ENCODE data around the gene UIMC1. TPM values are rescaled to one million over a fixed set of nuclear protein-coding genes. Genes with fewer than 3 reads are reported as not detected.

The UIMC1 gene
- total RNA-seq, 1 donor from 2014 or later = 34.2 TPM

DNA sequence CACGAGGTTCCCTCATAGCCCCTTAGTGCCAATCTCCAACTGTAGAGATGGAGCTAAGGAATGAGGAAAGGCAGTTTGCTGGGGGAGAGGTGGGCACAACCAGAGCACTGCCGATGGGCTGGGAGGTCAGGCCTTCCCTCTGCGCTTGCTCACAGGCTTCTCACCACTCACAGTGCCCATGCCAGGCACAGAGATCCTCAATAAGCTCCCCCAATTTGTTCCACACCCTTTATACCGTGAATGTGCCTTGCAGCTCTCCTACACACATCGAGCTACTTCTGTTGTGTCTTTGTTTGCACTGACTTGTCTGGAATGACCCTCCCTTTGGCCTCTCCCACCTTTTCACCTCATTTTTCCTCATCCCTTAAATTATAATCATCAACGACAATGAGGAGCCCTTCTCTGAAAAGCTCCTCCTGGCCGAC is 105.8 kb downstream of the UIMC1 start:
- DNase-seq (ENCODE audit: low spot score) = no peak
- H3K4me1 Mint-ChIP-seq (ENCODE audit: low read depth) = peaks cover 21% of the 10 kb centered on the region
- TF ChIP-seq, protein P1, sequence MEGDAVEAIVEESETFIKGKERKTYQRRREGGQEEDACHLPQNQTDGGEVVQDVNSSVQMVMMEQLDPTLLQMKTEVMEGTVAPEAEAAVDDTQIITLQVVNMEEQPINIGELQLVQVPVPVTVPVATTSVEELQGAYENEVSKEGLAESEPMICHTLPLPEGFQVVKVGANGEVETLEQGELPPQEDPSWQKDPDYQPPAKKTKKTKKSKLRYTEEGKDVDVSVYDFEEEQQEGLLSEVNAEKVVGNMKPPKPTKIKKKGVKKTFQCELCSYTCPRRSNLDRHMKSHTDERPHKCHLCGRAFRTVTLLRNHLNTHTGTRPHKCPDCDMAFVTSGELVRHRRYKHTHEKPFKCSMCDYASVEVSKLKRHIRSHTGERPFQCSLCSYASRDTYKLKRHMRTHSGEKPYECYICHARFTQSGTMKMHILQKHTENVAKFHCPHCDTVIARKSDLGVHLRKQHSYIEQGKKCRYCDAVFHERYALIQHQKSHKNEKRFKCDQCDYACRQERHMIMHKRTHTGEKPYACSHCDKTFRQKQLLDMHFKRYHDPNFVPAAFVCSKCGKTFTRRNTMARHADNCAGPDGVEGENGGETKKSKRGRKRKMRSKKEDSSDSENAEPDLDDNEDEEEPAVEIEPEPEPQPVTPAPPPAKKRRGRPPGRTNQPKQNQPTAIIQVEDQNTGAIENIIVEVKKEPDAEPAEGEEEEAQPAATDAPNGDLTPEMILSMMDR (IDR thresholded peaks at IDR 0.05) = no peak
- no peaks in the 10 kb centered on the region for H3K9me3 Mint-ChIP-seq (ENCODE audit: low read depth)
- H3K36me3 Mint-ChIP-seq (ENCODE audit: low read depth) = peaks cover 27% of the 10 kb centered on the region
- no peak overlapping the region for H3K27ac Mint-ChIP-seq (ENCODE audit: unreplicated experiment)
- no peak overlapping the region for H3K4me3 Mint-ChIP-seq (ENCODE audit: unreplicated experiment)
- no peaks in the 10 kb centered on the region for H3K27me3 Mint-ChIP-seq (ENCODE audit: low read depth)

DNA sequence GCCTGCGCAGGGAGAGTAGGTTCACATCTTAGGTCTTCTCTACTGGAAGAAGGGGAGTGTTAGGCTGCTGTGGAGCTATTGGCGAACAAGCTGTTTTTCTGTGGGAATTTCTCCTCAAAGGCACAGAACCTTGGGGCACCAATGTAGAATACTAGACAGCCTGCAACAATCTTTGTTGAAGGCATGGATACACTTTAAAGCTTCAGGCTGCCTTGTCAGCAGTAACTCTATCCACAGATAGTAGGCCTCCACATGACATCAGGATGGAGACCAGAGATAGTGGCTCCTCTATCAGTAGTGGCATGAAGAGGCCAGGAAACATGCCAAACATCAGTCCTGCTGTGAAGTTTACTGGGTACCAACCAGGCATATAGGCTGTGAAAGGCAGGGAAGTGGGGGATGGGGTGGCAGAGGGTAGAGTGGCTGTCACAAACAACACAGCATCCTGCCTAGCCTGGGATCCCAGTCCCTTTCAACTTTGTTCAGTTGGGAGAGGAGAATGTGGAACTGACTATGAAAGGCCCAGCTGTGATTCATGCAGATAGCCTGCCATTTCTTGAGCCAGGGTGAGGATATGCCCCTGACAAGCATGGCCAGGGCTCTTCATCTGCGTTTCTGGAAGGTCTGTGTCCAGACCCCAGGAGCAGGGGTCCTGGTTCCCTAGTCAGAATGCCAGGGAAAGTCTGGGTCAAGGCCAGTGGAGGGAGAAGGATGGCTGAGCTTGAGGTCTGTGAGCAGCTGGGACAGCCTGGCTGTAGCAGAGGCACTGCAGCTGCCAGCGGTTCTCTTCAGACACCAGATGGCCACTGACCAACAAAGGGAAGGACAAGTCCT is 106.4 kb downstream of the UIMC1 start:
- H3K36me3 Mint-ChIP-seq (ENCODE audit: low read depth) = peaks cover 21% of the 10 kb centered on the region
- DNase-seq (ENCODE audit: low spot score) = no peak
- H3K27me3 Mint-ChIP-seq (ENCODE audit: low read depth) = no peaks in the 10 kb centered on the region
- no peak overlapping the region for H3K27ac Mint-ChIP-seq (ENCODE audit: unreplicated experiment)
- no peaks in the 10 kb centered on the region for H3K9me3 Mint-ChIP-seq (ENCODE audit: low read depth)
- H3K4me3 Mint-ChIP-seq (ENCODE audit: unreplicated experiment) = no peak overlapping the region
- TF ChIP-seq, protein P1 (IDR thresholded peaks at IDR 0.05) = no peak
- H3K4me1 Mint-ChIP-seq (ENCODE audit: low read depth) = peaks cover 19% of the 10 kb centered on the region

DNA sequence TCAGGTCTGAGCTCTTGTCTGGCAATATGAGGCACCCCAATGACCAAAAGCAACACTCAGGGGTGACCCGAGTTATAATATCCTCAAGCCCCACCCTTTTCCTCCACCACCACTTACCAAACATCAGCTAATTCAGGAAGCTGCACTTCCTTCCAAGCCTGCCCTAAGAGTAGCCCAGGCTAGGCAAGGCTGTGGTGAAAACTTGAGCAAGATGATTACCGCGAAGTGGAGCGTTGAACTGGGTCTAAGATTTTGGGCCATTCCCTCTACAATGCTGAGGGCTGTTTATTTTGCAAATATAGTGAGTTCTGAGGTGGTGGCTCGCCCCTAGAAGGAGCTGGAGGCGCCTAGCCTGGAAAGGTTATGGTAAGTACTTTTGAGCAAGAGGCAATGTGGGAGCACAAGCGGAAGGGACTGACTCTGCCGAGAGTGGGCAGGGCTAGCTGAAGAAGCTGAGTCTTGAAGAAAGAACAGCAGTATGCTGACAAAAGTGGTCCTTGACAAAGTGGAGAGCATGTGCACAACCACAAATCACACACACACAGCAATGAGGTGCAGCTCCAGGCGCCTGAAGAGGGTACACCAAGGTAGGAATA is 107.2 kb downstream of the UIMC1 start, which contains the start of gene HK3:
Gene HK3 (minus strand): TSS at position 51 of the 596 bp plus-strand sequence. CDS start 3,187 bp downstream, outside the sequence.
- DNase-seq (ENCODE audit: low spot score) = no peak
- peaks cover 15% of the 10 kb centered on the region for H3K4me1 Mint-ChIP-seq (ENCODE audit: low read depth)
- H3K27ac Mint-ChIP-seq (ENCODE audit: unreplicated experiment) = no peak within 1 kb of the TSS
- peaks cover 16% of the 10 kb centered on the region for H3K36me3 Mint-ChIP-seq (ENCODE audit: low read depth)
- H3K4me3 Mint-ChIP-seq (ENCODE audit: unreplicated experiment) = no peak within 1 kb of the TSS
- no peaks in the 10 kb centered on the region for H3K27me3 Mint-ChIP-seq (ENCODE audit: low read depth)
- H3K9me3 Mint-ChIP-seq (ENCODE audit: low read depth) = no peaks in the 10 kb centered on the region
- TF ChIP-seq, protein P1 (IDR thresholded peaks at IDR 0.05) = no peak

DNA sequence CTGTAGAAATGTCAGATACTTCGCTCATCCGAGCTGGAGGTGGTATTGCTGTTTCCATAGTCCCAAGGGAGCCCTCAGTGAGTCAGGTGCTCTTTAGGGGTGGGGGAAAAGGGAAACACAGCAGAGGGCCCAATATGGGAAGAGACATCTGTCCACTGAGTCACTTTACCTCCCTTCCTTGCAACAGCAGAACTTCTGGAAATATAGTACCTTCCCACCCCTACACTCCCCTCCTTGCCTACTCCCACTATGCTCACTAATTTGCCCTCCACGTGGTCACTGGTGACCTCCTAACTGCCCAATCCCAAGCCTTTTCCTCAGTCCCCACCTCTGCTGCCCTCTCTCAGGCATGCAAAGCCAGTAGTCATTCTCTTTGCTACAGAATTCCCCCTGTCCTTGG is 109.3 kb downstream of the UIMC1 start:
- no peak overlapping the region for H3K27ac Mint-ChIP-seq (ENCODE audit: unreplicated experiment)
- peaks cover 7% of the 10 kb centered on the region for H3K36me3 Mint-ChIP-seq (ENCODE audit: low read depth)
- H3K27me3 Mint-ChIP-seq (ENCODE audit: low read depth) = peaks cover 1% of the 10 kb centered on the region
- no peak overlapping the region for H3K4me3 Mint-ChIP-seq (ENCODE audit: unreplicated experiment)
- no peaks in the 10 kb centered on the region for H3K4me1 Mint-ChIP-seq (ENCODE audit: low read depth)
- DNase-seq (ENCODE audit: low spot score) = no peak
- no peaks in the 10 kb centered on the region for H3K9me3 Mint-ChIP-seq (ENCODE audit: low read depth)
- TF ChIP-seq, protein P1 (IDR thresholded peaks at IDR 0.05) = no peak

DNA sequence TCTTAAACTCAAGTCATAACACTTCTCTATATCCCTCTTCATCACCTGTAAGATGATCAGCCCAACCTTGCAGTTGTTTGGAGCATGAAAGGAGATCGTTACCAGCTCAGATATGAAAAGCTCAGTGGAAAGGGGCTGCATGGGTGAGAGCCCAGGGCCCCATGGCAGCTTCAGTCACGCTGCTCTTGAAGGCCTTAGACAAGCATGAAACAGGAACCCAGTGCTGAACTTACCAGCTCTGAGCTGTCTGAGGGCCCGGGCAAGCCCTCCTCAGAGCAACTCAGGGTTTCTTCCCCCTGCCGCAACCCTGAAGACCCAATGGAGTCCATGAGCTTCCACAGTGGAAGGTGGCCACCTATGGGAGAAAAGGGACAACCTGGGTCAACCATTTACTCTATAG is 110.7 kb downstream of the UIMC1 start:
- Mint-ChIP-seq H3K36me3 (ENCODE audit: low read depth) (peaks cover under 1% of the 10 kb centered on the region), H3K4me1 (ENCODE audit: low read depth) (no peaks in the 10 kb centered on the region), H3K9me3 (ENCODE audit: low read depth) (no peaks in the 10 kb centered on the region), H3K27ac (ENCODE audit: unreplicated experiment) (no peak overlapping the region), H3K4me3 (ENCODE audit: unreplicated experiment) (no peak overlapping the region), H3K27me3 (ENCODE audit: low read depth) (peaks cover 12% of the 10 kb centered on the region)
- TF ChIP-seq, protein P1 (IDR thresholded peaks at IDR 0.05) = no peak
- DNase-seq (ENCODE audit: low spot score) = no peak

All from chondrocyte (in vitro differentiated cells).